HG03103 (cell line): ENCODE measurements around the gene EYS.

Source experiments
- ATAC-seq: cut with Tn5 transposase; IDR thresholded peaks from one replicate; pipeline ENCODE4 v1.9.1; 2021; ENCODE audit warnings: low read depth; ENCODE audit not compliant: unreplicated experiment

EYS gene

DNA sequence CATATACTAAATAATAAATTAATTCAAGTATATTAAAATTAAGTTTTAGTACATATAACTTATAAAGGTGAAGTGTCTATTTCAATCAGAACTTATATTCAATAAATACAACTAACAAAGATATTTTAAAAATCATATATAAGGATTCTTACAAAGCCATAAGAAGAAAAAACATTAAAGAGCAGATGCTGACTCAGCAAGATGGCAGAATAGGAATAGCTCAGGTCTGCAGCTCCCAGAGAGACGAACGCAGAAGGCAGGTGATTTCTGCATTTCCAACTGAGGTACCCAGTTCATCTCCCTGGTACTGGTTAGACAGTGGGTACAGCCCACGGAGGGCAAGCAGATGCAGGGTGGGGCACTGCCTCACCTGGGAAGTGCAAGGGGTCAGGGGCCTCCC, 811.1 kb downstream of the EYS start:
- no peak for ATAC-seq

- ATAC-seq: no peak
These were observed 816.4 kb downstream of the EYS start for GRCh38 chr6:64890609-64891008.

GRCh38 chr6:64889144-64889543, 817.9 kb downstream of the EYS start:
- ATAC-seq: no peak

DNA sequence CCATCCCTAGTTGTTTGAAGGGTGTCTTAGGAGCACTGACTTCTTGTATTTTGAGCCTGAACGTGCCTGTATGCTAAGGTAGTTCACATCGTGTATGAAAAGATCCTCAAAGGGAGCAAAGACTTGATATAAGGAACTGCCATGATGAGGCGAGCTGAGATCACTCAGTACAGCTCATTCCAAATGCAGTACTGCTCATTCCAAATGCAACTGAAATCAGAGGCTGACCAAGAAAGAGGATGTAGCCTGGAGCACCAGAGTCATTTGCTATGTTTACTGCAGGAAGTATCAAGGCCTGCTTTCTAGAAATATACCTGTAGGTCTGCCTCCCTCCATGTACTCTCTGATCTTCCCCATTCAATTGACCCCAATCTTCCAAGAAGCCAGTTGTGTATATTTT, 832.2 kb downstream of the EYS start:
- no peak for ATAC-seq

GRCh38 chr6:64872633-64873032, 834.4 kb downstream of the EYS start:
- no peak for ATAC-seq

GRCh38 chr6:64861039-64861651, 845.9 kb downstream of the EYS start:
- ATAC-seq: no peak

GRCh38 chr6:64860203-64860602, 846.8 kb downstream of the EYS start:
- ATAC-seq: no peak

DNA sequence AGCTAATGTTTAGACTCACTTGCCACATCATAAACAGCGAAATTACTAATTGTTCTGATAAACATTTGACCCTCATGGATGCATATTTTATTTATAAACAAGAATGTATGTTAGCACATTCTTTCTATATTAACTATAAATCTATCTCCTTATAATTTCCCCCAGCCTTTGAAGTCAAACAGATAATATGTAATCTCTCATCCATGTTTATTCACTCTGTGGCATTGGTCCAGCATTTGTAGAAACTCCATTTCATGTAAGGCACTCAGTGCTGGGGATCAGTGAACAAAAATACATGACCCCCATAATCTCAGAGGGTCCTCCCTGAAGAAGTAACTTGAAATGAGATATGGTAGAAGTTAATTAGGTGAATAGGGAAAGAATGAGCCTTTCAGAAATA, 856.9 kb downstream of the EYS start:
- ATAC-seq: no peak

DNA sequence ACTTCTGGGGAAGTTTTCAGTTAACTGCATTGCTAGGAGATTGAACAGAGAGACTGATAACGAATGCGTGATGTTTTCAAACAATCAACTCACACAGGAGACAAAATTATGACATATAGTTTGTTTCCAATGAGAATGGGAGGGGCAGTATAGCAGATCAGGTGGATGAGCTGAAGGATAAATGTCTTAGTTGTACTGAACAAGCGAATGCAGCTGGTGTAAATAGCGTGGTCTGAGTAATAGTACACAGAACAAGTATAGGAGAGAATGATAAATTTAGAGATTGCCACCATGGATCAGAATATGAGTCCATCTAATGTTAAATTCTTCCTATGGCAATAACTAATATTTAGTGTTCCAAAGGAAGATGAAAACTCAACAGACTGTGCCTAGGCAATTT, 858.6 kb downstream of the EYS start:
- no peak for ATAC-seq

- ATAC-seq: no peak
These were observed 859.6 kb downstream of the EYS start for GRCh38 chr6:64847396-64847795.

DNA sequence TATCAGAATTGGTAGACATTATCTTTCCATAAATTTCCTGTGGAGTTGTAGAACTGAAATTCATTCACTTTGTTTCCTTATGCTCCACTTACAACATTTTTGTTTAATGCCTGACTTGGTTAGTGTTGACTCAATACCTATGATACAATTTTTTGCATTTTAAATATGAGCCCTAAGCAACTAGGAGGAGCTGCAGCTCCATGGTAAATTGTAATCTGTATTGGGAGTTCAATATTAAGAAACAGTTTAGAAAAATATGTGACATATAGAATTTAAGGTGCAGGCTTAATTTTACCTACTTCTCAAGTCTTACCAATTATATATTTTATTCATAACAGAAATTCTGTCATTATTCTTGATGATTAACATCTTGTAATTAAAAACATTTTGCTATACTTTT, 868.3 kb downstream of the EYS start:
- ATAC-seq: no peak

GRCh38 chr6:64831680-64832079, 875.3 kb downstream of the EYS start:
- ATAC-seq: no peak

DNA sequence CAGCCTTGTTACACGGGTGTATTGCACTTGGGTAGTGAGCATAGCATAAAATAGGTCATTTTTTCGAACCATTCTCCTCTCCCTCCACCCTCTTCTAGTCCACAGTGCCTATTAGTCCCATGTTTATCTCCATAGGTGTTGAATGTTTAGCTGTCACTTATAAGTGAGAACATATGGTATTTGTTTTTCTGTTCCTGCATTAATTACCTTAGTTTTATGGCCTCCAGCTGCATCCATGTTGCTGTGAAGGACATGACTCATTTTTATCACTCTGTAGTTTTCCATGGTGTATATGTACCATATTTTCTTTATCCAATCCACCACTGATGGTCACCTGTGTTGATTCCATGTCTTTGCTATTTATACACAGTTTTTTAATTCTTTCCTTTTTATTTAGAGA, 889.5 kb downstream of the EYS start:
- no peak for ATAC-seq

DNA sequence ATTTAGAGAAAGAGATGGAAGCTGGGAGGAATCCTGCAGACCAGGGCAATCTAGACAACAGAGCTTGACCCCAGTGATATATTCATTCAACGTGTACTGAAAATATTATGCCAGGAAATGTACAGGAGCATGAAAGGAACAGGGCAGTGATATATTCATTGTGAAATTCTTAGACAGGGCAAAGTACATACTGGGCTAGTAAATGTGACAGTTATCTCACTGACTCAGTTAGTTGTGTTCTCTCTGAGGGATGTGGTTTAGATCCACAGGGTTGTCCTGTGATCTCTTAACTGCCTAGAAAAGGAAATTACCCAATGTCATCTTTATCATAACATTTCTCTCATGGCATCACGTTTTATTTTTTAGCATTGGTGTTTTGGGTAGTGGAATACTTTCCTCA, 891.3 kb downstream of the EYS start:
- no peak for ATAC-seq

GRCh38 chr6:64812138-64812537, 894.9 kb downstream of the EYS start:
- ATAC-seq: no peak

DNA sequence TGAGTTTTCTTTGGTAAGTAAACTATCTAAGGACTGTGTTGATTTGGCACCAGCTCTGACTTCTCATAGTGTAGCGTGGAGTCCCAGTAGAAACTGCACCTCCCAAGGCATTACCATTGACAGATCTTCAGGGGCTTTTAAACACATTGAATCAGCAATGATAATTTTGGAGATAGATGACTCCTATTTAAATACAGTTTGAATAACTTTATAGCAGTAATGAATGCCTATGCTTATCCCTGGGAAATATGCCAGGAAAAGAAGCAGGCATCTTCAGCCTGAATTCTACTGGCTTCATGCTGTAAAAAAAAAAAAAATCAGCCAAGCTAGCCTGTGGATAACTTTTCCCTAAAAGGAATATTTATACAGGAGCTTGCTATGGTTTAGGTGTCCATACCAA, 895.9 kb downstream of the EYS start:
- ATAC-seq: no peak

DNA sequence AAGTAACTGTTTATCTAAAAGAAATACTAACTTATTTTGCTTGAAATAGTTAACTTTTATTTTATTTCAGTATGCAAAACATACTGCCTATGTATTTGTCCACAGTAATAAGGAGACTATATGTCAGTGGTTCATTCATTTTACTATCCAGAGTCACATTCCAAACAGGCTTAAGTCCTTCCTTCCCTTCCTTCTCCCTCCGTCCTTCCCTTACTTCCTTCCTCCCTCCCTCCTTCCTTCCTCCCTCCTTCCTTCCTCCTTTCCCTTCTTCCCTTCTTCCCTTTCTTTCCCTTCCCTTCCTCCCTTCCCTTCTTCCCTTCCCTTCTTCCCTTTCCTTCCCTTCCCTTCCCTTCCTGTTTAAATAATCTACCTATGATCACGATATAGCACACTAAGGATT, 899.2 kb downstream of the EYS start:
- ATAC-seq: no peak

GRCh38 chr6:64803470-64804166, 903.4 kb downstream of the EYS start:
- no peak for ATAC-seq

- ATAC-seq: no peak
These were observed 914.5 kb downstream of the EYS start for GRCh38 chr6:64792534-64792933.

DNA sequence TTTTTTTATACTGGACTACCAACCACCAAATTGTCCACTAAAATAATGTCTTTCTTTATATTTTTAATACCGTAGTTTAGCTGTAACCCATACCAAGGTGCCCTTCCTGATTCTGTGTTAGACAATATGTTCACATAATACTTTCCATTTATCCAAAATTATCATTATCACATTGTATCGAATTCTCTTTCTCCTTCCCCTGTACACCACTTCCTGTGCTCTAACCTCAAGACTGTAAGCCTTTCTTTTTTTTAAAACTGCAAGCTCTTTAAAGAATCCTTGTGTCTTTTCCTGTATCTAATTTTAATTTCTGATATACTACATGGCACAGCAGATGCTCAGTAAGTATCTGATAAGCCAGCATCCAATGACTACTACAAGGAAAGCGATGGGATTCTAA, 917.5 kb downstream of the EYS start:
- no peak for ATAC-seq

DNA sequence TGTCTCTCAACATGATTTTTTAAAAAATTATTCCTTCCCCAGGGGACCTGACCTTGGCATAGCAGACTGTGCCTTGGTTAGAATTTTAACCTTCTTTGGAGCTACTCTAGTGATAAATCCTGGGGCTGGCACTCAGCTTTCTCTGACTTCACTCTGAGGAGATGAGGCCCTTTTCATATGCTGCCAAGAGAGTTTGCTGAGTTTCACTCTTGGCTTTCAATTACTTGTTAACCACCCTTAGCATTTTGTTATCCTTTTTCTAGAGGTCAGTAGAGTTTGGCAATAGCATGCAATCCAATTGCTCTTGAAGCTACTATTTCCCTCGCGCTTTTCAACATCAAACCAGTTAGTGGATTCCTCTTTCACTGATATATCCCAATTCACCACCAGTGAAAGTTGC, 920.3 kb downstream of the EYS start:
- no peak for ATAC-seq

GRCh38 chr6:64782877-64783276, 924.1 kb downstream of the EYS start:
- no peak for ATAC-seq
